Measurements from ENCODE around the gene HTR3A. TPM values are rescaled to one million over a fixed set of nuclear protein-coding genes. Genes with fewer than 3 reads are reported as not detected.
A peak's percentile ranks its signal among the peaks of the same experiment; 100 is the strongest.

Gene HTR3A
- total RNA-seq, 1 donor from 2014 or later, result not detected

DNA sequence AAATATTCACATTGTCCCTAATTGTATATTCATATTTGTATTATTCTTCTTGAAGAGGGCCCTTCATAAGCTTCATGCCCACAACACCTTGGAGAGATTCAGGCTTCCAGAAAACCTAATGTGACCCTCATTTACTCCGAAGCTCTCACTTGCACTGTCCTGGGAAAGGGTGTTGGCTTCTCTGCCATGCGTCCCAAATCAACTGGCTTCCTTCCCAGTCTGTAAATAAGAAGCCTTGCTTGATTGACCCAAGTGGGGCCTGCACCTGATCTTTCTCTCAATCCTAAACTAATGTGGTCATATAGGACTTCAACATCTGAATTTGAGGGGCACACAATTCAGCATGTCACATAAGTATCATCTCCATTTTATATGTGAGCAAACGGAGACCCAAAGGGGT, 44.1 kb downstream of the HTR3A start:
- no peak for DNase-seq (ENCODE audit: low spot score)

- no peak for DNase-seq (ENCODE audit: low spot score)
These were observed 44.7 kb downstream of the HTR3A start for GRCh38 chr11:114019574-114019973.

DNA sequence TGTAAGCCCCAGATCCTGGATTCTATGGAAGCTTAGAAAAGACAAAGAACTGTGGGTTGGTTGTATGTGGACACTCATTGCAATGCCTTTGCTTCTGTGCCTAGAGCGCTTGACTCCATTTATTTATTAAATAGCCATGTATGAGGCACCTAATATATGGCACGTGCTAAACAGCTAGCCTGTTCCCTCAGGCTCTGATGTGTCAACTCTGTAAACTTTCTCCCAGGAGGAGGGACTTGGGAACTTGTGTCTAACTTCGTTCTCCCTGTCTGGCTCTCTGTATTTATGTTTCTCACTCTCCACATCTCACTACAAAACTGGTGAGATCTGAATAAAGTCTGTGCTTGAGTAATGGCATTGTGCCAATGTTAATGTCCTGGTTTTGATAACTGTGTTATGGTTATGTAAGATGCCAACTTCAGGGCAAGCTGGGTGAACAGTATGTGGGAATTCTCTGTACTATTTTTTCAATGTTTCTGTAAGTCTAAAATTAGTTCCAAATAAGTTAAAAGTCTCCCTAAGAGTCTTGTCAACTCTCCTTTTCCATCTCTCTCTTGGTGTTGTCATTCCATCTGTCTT, 50.5 kb downstream of the HTR3A start:
- DNase-seq (ENCODE audit: low spot score), result peak; percentile 47

DNA sequence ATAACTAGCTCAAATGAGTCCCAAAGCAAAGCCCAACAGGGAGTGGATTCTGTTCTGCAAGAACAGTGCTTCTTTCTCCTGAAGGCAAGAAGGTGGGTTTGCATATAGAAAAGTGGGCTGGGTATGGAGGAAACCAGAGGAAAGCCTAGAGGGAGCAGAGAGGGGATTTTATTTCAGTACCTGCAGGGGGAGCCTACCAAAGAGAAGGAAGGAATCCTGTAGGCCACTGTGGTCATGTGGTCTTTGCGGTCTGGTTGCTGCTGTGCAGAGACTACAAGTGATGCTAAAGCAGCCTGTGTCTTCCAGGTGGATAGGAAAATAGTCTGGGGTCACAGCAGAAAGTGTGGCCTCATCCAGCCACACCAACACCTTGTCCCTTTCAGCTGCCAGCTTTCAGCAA, 51.4 kb downstream of the HTR3A start:
- no peak for DNase-seq (ENCODE audit: low spot score)

GRCh38 chr11:114027391-114027790, 52.5 kb downstream of the HTR3A start:
- no peak for DNase-seq (ENCODE audit: low spot score)

DNA sequence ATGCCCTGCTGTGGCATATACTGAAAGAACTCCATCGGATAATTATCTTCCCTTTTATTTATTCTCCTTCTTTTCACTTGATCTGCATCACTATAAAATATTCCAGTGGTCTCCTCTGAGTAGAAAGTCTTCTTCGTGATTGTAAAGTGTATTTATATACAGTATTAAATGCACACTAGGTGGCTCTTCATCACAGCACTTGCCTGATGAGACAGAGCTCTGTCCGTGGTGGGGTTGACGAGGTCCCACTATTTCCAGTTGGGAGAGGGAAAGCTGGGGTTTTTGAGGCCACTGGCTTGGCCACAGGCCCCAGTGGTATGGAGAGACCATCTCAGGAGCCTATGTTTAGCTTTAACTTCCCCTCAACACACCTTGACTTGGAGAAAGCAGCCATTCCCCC, 53.0 kb downstream of the HTR3A start:
- DNase-seq (ENCODE audit: low spot score), result no peak

DNA sequence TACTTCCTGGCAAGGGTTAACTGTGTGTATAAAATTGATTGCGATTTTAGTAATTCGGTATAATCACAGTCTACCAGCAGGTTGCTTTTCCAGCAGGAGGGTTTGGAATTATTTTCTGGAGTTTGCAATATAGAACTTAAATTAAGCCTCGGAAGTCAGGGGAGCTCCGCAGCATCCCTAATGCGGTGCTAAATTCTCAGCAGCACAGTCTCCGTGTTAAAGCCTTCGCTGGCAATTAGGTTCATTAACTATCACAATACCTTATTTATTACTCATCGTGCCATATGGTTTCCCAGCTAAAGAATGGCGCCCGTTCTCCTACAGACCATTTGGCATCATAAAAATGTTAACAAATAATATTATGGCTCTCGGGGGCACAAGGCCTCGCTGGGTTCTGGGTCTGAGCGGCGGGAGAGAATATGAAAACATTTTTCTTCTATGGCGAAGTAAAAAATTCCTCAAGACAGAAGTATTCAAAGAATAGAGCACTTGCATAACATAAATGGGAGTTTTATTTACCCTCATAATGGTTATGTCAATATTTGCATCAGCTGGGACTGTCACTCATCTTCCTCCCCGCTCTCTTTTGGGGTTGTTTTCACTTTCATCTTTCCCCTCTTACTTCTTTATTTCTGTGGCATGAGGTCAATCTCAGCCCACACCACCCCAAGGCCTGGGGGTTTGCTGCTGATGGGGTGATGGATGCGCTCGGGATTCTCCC, 56.5 kb downstream of the HTR3A start:
- no peak for DNase-seq (ENCODE audit: low spot score)

- no peak for DNase-seq (ENCODE audit: low spot score)
These were observed 57.0 kb downstream of the HTR3A start for GRCh38 chr11:114031967-114032320.

- DNase-seq (ENCODE audit: low spot score), result no peak
These were observed 58.2 kb downstream of the HTR3A start for GRCh38 chr11:114033066-114033465.

GRCh38 chr11:114033572-114033971, 58.7 kb downstream of the HTR3A start:
- DNase-seq (ENCODE audit: low spot score), result no peak

DNA sequence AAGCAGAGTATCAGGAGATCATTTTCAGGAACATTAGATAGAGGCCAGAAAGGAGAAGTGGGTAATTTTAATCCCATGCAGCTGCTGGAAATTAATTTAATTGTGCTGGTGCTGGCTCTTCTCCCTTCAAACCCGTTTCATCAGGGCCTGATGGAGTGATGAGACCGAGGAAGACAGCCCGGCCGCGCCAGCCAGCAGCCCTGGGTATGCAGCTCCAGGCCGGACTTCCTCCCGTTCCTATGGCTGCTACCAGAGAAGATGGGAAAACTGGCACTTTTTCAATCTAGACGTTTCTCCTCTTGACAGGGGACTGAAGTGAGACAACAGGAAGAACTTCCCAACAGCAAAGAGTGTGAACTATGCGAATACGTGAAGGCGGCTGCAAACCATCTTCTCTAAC, 60.0 kb downstream of the HTR3A start:
- no peak for DNase-seq (ENCODE audit: low spot score)

- DNase-seq (ENCODE audit: low spot score), result peak; percentile 85
These were observed 61.4 kb downstream of the HTR3A start for GRCh38 chr11:114036147-114036811.

DNA sequence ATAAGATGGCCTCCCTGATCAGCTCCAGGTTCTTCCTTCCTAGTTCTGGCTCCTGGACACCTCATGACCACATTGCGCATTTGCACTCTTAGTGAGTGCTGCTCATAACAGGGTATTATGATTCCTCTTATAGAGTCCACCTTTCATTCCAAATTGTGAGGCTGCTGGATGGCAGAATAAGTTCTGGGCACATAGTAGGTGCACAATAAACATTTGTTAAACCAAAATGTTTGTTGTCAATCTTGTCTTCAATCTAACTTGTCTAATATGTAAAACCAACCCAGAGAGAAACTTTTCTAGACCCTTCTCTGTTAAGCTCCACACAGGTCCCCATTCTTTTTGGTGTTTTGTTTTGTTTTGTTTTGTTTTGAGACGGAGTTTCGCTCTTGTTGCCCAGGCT, 62.0 kb downstream of the HTR3A start:
- no peak for DNase-seq (ENCODE audit: low spot score)

GRCh38 chr11:114039551-114039950, 64.6 kb downstream of the HTR3A start:
- DNase-seq (ENCODE audit: low spot score), result no peak

Other genes with a start within 250 kb of the HTR3A start
- 20.5 TPM for gene ZW10, start 201.4 kb upstream of the HTR3A start, total RNA-seq (ENCODE audit: insufficient read depth, low replicate concordance)
- gene CLDN25, start 195.3 kb upstream of the HTR3A start, total RNA-seq (ENCODE audit: insufficient read depth, low replicate concordance), result not detected
- 51.0 TPM for gene USP28, start 99.5 kb upstream of the HTR3A start, total RNA-seq (ENCODE audit: insufficient read depth, low replicate concordance)
- gene HTR3B, start 70.3 kb upstream of the HTR3A start, total RNA-seq (ENCODE audit: insufficient read depth, low replicate concordance), result not detected
- gene ZBTB16, start 84.6 kb downstream of the HTR3A start, total RNA-seq (ENCODE audit: insufficient read depth, low replicate concordance), result 83.3 TPM

Measured in umbilical cord (tissue), 2 donors.